Measurements from ENCODE around the gene RNF220. TPM values are rescaled to one million over a fixed set of nuclear protein-coding genes. Genes with fewer than 3 reads are reported as not detected.

The RNF220 gene
- total and polyA plus RNA-seq, 2 of the 4 experiments (the other 2 are of a cell fraction), result 71.8 to 77.1 TPM

GRCh38 chr1:44420535-44420934 lies 15.5 kb downstream of the RNF220 start:
- no peak overlapping the region for H3K14ac ChIP-seq (replicated peaks; ENCODE audit: low read depth, low read length)
- in situ Hi-C loops (cut with MboI; ENCODE audit: low sequenced_read_pairs), result no loop called here
- H3K9ac ChIP-seq (ENCODE audit: low read depth, low read length), result no peak overlapping the region
- no peak overlapping the region for H2BK5ac ChIP-seq (ENCODE audit: low read depth, low read length, poor library complexity, severe bottlenecking)
- no peak overlapping the region for H3K4me3 ChIP-seq (ENCODE audit: insufficient read depth, low read depth, low read length)
- H4K91ac ChIP-seq (ENCODE audit: insufficient read depth, low read depth, low read length), result no peak overlapping the region
- no peaks in the 10 kb centered on the region for H4K20me1 ChIP-seq (ENCODE audit: insufficient read depth, low read length)
- no peak overlapping the region for H2AK5ac ChIP-seq (ENCODE audit: low read depth, low read length)
- no peaks in the 10 kb centered on the region for H3K9me3 ChIP-seq (ENCODE audit: control insufficient read depth, insufficient read depth, low read length)
- dilution Hi-C loops (cut with HindIII; ENCODE audit: low sequenced_read_pairs, unreplicated experiment), result no loop called here
- intact Hi-C loops (cut with micrococcal nuclease), result no loop called here
- no peak overlapping the region for H2BK15ac ChIP-seq (ENCODE audit: low read depth, low read length)
- no peak overlapping the region for H3K56ac ChIP-seq (ENCODE audit: extremely low read depth, insufficient read depth, low read length)
- no peak overlapping the region for H3K23ac ChIP-seq (ENCODE audit: low read depth, low read length)
- peaks cover 2% of the 10 kb centered on the region; the same call in 1 of the 2 replicates for H3K9me1 ChIP-seq (ENCODE audit: insufficient read depth, low read length)
- H3K27ac ChIP-seq (ENCODE audit: insufficient read depth, low read length), result no peak overlapping the region
- H2BK120ac ChIP-seq (ENCODE audit: low read depth, low read length), result no peak overlapping the region
- no peak overlapping the region for H3K4ac ChIP-seq (ENCODE audit: low read depth, low read length)
- no peak overlapping the region for H2AFZ ChIP-seq (replicated peaks; ENCODE audit: low read length, poor library complexity)
- H2AK9ac ChIP-seq (replicated peaks; ENCODE audit: low read depth, low read length, poor library complexity), result no peak overlapping the region
- H3K79me1 ChIP-seq (ENCODE audit: low read depth in 1 of 2, low read length in 2 of 2), result no peaks in the 10 kb centered on the region
- ChIA-PET POLR2A (ENCODE audit: unreplicated experiment) (no interaction called here), CTCF (no interaction called here)
- no TSS peak for BruUV-seq (replicated peaks)
- no peaks in the 10 kb centered on the region for H3K4me1 ChIP-seq (ENCODE audit: control insufficient read depth, insufficient read depth, low read length)
- ATAC-seq (ENCODE audit: low read depth), result no peak
- DNase-seq, result no peak
- no peaks in the 10 kb centered on the region for H3K36me3 ChIP-seq (ENCODE audit: control insufficient read depth, insufficient read depth, low read length)
- WGBS, 2 experiments (ENCODE audit: extremely low coverage in 2 of 2, insufficient read length in 1 of 2), result no CpG with 5 or more reads among the region's 2 CpGs
- peaks cover 89% of the 10 kb centered on the region for H3K27me3 ChIP-seq (ENCODE audit: control insufficient read depth, insufficient read depth, low read length)
- no peak overlapping the region for H3K18ac ChIP-seq (ENCODE audit: low read depth, low read length)
- H4K5ac ChIP-seq (ENCODE audit: low read depth, low read length), result no peak overlapping the region
- no peak overlapping the region for H2BK20ac ChIP-seq (ENCODE audit: low read depth, low read length)
- H4K8ac ChIP-seq (ENCODE audit: low read depth in 2 of 2, low read length in 2 of 2), result no peak overlapping the region
- H3K4me2 ChIP-seq (ENCODE audit: low read depth, low read length), result no peak overlapping the region
- TF ChIP-seq MAZ (IDR thresholded peaks at IDR 0.05; ENCODE audit: borderline replicate concordance, low read depth, low read length) (no peak), MXI1 (IDR thresholded peaks at IDR 0.05; ENCODE audit: borderline replicate concordance, low read depth, low read length) (no peak), RCOR1 (IDR thresholded peaks at IDR 0.05; ENCODE audit: insufficient replicate concordance, low read length) (no peak), NFE2L2 (IDR thresholded peaks at IDR 0.05; ENCODE audit: low read depth, low read length) (no peak), CEBPB (IDR thresholded peaks at IDR 0.05; ENCODE audit: low read depth, low read length) (no peak), RAD21 (IDR thresholded peaks at IDR 0.05; ENCODE audit: low read length) (no peak), POLR2A (IDR thresholded peaks at IDR 0.05; ENCODE audit: low read depth, low read length) (no peak), BHLHE40 (IDR thresholded peaks at IDR 0.05; ENCODE audit: low read depth, low read length) (no peak)
